HepG2 (cell line): ENCODE data around the gene APOM. TPM values are rescaled to one million over a fixed set of nuclear protein-coding genes. Genes with fewer than 3 reads are reported as not detected.

ENCODE experiments used
- CCDC6 ChIP-seq: sonication (generic); formaldehyde crosslinking; IDR thresholded peaks from 2 replicates; pipeline ENCODE4 v1.8.1; 2022; ENCODE audit warnings: mild to moderate bottlenecking, missing genetic modification reagents, moderate library complexity
- CHD4 ChIP-seq: fragments of 200-600 bp; sonication (generic); IDR thresholded peaks from 2 replicates; pipeline ENCODE4 v1.7.0; 2017; ENCODE audit warnings: mild to moderate bottlenecking, low read length, borderline replicate concordance
- DR1 ChIP-seq: sonication (generic); formaldehyde crosslinking; IDR thresholded peaks from 2 replicates; pipeline ENCODE4 v1.8.0; 2021; ENCODE audit warnings: mild to moderate bottlenecking, missing genetic modification reagents, inconsistent platforms
- GATA4 ChIP-seq: sonication (generic); IDR thresholded peaks from 2 replicates; pipeline ENCODE4 v1.6.1; 2016; ENCODE audit warnings: antibody characterized with exemption, low read depth, borderline replicate concordance
- HOXA3 ChIP-seq: sonication (generic); formaldehyde crosslinking; IDR thresholded peaks from 2 replicates; pipeline ENCODE4 v1.5.0; 2020; ENCODE audit warnings: missing genetic modification reagents
- MTF1 ChIP-seq: sonication (generic); formaldehyde crosslinking; IDR thresholded peaks from 2 replicates; pipeline ENCODE4 v1.5.0; 2020; ENCODE audit warnings: missing genetic modification reagents
- NCOA2 ChIP-seq: sonication (generic); formaldehyde crosslinking; IDR thresholded peaks from 2 replicates; pipeline ENCODE4 v1.8.0; 2022; ENCODE audit warnings: inconsistent platforms
- PAF1 ChIP-seq: IDR thresholded peaks from 2 replicates; pipeline ENCODE4 v1.6.1; 2016; ENCODE audit warnings: missing genetic modification reagents, missing compliant biosample characterization
- RFX5 ChIP-seq: IDR thresholded peaks from 2 replicates; pipeline ENCODE4 v1.6.1; 2011; ENCODE audit warnings: low read depth, low read length, improper control_type of control experiment
- SRSF4 ChIP-seq: fragments of 200-400 bp; formaldehyde crosslinking; IDR thresholded peaks from one replicate; pipeline ENCODE4 v1.6.1; 2018; ENCODE audit warnings: mild to moderate bottlenecking, low read depth, low read length, moderate library complexity; ENCODE audit not compliant: poor library complexity, severe bottlenecking
- TRIM24 ChIP-seq: sonication (generic); formaldehyde crosslinking; IDR thresholded peaks from 2 replicates; pipeline ENCODE4 v1.8.0; 2022; ENCODE audit warnings: mild to moderate bottlenecking, missing genetic modification reagents
- ZNF33A ChIP-seq: sonication (generic); formaldehyde crosslinking; IDR thresholded peaks from 2 replicates; pipeline ENCODE4 v1.5.1; 2020; ENCODE audit warnings: missing genetic modification reagents, mild to moderate bottlenecking, moderate library complexity, borderline replicate concordance
- ZNF343 ChIP-seq: sonication (generic); formaldehyde crosslinking; IDR thresholded peaks from 2 replicates; pipeline ENCODE4 v1.4.0; 2020; ENCODE audit warnings: mild to moderate bottlenecking, missing genetic modification reagents
- ZNF7 ChIP-seq: IDR thresholded peaks from 2 replicates; pipeline ENCODE4 v1.6.1; 2016; ENCODE audit warnings: missing biosample characterization, missing genetic modification reagents
- polyA plus RNA-seq, 8 experiments: library from polyadenylated mRNA; depleted of rRNA in 3 of 8; stranded (reverse) in 7 of 8; unstranded in 1 of 8; fragments of >200 nt; fragmentation: Illumina TruSeq in 4 of 8; extraction: Trizol in 4 of 8; gene quantifications; 2 replicates each; pipeline versions ENCODE4 v1.2.1 to v1.2.3, GENCODE V29; 2011 to 2016; ENCODE audit warnings: low read depth in 4 of 8, missing spikeins in 1 of 8, mixed read lengths in 1 of 8; ENCODE audit not compliant: insufficient read depth in 1 of 8
- total RNA-seq, 5 experiments: library from RNA; depleted of rRNA; stranded (reverse); fragments of >200 nt; fragmentation: Illumina TruSeq; extraction: Trizol; gene quantifications; 2 replicates each; pipeline ENCODE4 v1.2.3, GENCODE V29; 2016; ENCODE audit warnings: low read depth in 1 of 5
- TF ChIP-seq, protein P1 (sequence below): fragments of 450-650 bp; IDR thresholded peaks from 2 replicates; pipeline ENCODE4 v1.6.1; 2017; ENCODE audit warnings: mild to moderate bottlenecking
- TF ChIP-seq, protein P2 (sequence below): sonication (generic); formaldehyde crosslinking; IDR thresholded peaks from 2 replicates; pipeline ENCODE4 v1.5.0; 2020; ENCODE audit warnings: mild to moderate bottlenecking, missing genetic modification reagents, borderline replicate concordance
- TF ChIP-seq, protein P3 (sequence below): sonication (generic); formaldehyde crosslinking; IDR thresholded peaks from 2 replicates; pipeline ENCODE4 v1.4.0; 2020; ENCODE audit warnings: missing genetic modification reagents

APOM gene
- total and polyA plus RNA-seq, 2 of the 13 experiments (the other 11 are each of a cell fraction or from before 2014, with no cell fraction given), result 98.2 to 1,140 TPM

DNA sequence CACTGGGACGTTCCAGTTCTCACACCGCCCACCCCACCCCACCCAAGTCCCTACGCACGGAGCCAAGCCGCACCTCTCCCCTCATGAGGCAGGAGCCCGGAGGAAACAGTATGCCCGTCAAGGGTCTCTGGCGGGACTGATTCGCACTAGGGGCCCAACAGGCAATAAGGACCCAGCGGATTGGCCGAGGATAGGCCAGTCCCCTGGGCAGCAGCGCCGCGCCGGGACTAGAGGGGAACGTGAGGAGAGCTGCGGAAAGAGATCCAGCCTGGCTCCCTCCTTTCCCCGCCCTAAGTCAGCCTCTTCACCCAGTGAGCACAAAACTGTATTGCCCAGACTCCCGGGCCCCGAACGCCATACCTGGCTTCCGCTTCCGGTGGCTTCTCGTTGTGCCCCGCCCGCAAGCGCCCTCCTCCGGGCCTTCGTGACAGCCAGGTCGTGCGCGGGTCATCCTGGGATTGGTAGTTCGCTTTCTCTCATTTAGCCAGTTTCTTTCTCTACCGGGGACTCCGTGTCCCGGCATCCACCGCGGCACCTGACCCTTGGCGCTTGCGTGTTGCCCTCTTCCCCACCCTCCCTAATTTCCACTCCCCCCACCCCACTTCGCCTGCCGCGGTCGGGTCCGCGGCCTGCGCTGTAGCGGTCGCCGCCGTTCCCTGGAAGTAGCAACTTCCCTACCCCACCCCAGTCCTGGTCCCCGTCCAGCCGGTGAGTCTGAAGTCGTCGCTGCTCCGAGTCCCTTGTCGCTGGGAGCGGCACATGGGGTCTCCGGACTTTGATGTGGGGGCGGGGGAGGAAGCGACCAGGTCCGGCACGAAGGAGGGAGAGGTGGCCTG lies 10.0 kb downstream of the APOM start, which contains the start of gene CSNK2B (continued):
- TF ChIP-seq, protein P1, sequence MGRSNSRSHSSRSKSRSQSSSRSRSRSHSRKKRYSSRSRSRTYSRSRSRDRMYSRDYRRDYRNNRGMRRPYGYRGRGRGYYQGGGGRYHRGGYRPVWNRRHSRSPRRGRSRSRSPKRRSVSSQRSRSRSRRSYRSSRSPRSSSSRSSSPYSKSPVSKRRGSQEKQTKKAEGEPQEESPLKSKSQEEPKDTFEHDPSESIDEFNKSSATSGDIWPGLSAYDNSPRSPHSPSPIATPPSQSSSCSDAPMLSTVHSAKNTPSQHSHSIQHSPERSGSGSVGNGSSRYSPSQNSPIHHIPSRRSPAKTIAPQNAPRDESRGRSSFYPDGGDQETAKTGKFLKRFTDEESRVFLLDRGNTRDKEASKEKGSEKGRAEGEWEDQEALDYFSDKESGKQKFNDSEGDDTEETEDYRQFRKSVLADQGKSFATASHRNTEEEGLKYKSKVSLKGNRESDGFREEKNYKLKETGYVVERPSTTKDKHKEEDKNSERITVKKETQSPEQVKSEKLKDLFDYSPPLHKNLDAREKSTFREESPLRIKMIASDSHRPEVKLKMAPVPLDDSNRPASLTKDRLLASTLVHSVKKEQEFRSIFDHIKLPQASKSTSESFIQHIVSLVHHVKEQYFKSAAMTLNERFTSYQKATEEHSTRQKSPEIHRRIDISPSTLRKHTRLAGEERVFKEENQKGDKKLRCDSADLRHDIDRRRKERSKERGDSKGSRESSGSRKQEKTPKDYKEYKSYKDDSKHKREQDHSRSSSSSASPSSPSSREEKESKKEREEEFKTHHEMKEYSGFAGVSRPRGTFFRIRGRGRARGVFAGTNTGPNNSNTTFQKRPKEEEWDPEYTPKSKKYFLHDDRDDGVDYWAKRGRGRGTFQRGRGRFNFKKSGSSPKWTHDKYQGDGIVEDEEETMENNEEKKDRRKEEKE, result no peak
- TF ChIP-seq RFX5 (no peak), CCDC6 (no peak), DR1 (CRISPR knock-in tag) (peak; percentile 41; the same call in 1 of the 2 replicates), HOXA3 (CRISPR knock-in tag) (peak; percentile 80; the same call in 1 of the 2 replicates), ZNF7 (CRISPR knock-in tag) (no peak), TRIM24 (CRISPR knock-in tag) (no peak), NCOA2 (CRISPR knock-in tag) (no peak), PAF1 (CRISPR knock-in tag) (no peak), GATA4 (0 out of 2 replicates have a peak, but pooled peaks have one; percentile 51), ZNF343 (CRISPR knock-in tag) (no peak), CHD4 (no peak), ZNF33A (peak; percentile 18; the same call in 1 of the 2 replicates), SRSF4 (no peak), MTF1 (CRISPR knock-in tag) (0 out of 2 replicates have a peak, but pooled peaks have one; percentile 55)
- TF ChIP-seq, protein P2, sequence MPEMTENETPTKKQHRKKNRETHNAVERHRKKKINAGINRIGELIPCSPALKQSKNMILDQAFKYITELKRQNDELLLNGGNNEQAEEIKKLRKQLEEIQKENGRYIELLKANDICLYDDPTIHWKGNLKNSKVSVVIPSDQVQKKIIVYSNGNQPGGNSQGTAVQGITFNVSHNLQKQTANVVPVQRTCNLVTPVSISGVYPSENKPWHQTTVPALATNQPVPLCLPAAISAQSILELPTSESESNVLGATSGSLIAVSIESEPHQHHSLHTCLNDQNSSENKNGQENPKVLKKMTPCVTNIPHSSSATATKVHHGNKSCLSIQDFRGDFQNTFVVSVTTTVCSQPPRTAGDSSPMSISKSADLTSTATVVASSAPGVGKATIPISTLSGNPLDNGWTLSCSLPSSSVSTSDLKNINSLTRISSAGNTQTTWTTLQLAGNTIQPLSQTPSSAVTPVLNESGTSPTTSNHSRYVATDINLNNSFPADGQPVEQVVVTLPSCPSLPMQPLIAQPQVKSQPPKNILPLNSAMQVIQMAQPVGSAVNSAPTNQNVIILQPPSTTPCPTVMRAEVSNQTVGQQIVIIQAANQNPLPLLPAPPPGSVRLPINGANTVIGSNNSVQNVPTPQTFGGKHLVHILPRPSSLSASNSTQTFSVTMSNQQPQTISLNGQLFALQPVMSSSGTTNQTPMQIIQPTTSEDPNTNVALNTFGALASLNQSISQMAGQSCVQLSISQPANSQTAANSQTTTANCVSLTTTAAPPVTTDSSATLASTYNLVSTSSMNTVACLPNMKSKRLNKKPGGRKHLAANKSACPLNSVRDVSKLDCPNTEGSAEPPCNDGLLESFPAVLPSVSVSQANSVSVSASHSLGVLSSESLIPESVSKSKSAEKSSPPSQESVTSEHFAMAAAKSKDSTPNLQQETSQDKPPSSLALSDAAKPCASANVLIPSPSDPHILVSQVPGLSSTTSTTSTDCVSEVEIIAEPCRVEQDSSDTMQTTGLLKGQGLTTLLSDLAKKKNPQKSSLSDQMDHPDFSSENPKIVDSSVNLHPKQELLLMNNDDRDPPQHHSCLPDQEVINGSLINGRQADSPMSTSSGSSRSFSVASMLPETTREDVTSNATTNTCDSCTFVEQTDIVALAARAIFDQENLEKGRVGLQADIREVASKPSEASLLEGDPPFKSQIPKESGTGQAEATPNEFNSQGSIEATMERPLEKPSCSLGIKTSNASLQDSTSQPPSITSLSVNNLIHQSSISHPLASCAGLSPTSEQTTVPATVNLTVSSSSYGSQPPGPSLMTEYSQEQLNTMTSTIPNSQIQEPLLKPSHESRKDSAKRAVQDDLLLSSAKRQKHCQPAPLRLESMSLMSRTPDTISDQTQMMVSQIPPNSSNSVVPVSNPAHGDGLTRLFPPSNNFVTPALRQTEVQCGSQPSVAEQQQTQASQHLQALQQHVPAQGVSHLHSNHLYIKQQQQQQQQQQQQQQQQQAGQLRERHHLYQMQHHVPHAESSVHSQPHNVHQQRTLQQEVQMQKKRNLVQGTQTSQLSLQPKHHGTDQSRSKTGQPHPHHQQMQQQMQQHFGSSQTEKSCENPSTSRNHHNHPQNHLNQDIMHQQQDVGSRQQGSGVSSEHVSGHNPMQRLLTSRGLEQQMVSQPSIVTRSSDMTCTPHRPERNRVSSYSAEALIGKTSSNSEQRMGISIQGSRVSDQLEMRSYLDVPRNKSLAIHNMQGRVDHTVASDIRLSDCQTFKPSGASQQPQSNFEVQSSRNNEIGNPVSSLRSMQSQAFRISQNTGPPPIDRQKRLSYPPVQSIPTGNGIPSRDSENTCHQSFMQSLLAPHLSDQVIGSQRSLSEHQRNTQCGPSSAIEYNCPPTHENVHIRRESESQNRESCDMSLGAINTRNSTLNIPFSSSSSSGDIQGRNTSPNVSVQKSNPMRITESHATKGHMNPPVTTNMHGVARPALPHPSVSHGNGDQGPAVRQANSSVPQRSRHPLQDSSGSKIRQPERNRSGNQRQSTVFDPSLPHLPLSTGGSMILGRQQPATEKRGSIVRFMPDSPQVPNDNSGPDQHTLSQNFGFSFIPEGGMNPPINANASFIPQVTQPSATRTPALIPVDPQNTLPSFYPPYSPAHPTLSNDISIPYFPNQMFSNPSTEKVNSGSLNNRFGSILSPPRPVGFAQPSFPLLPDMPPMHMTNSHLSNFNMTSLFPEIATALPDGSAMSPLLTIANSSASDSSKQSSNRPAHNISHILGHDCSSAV, result no peak; the same call in 1 of the 2 replicates
- TF ChIP-seq, protein P3, sequence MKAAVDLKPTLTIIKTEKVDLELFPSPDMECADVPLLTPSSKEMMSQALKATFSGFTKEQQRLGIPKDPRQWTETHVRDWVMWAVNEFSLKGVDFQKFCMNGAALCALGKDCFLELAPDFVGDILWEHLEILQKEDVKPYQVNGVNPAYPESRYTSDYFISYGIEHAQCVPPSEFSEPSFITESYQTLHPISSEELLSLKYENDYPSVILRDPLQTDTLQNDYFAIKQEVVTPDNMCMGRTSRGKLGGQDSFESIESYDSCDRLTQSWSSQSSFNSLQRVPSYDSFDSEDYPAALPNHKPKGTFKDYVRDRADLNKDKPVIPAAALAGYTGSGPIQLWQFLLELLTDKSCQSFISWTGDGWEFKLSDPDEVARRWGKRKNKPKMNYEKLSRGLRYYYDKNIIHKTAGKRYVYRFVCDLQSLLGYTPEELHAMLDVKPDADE (CRISPR knock-in tag), result no peak
